ENCODE results near the gene GDI2.

GRCh38 chr10:5736591-5736990 lies 76.6 kb downstream of the GDI2 start:
- no peak for TF ChIP-seq CTCF (IDR thresholded peaks at IDR 0.05; ENCODE audit: low read length)
- no peak for TF ChIP-seq EZH2phosphoT487 (IDR thresholded peaks at IDR 0.05; ENCODE audit: low read length)

All from MM.1S (cell line).